Measurements from ENCODE around the gene ANKLE2. TPM values are rescaled to one million over a fixed set of nuclear protein-coding genes. Genes with fewer than 3 reads are reported as not detected.
A peak's percentile ranks its signal among the peaks of the same experiment; 100 is the strongest.

ANKLE2 gene
- total RNA-seq, 2 donors from 2014 or later: 23.8 to 24.2 TPM

- peaks cover 0 to 18% of the 10 kb centered on the region in 2 donors for H3K4me1 ChIP-seq
- H3K27me3 ChIP-seq: no peaks in the 10 kb centered on the region
- H3K36me3 ChIP-seq: peaks cover 25% of the 10 kb centered on the region
- TF ChIP-seq, protein P1, sequence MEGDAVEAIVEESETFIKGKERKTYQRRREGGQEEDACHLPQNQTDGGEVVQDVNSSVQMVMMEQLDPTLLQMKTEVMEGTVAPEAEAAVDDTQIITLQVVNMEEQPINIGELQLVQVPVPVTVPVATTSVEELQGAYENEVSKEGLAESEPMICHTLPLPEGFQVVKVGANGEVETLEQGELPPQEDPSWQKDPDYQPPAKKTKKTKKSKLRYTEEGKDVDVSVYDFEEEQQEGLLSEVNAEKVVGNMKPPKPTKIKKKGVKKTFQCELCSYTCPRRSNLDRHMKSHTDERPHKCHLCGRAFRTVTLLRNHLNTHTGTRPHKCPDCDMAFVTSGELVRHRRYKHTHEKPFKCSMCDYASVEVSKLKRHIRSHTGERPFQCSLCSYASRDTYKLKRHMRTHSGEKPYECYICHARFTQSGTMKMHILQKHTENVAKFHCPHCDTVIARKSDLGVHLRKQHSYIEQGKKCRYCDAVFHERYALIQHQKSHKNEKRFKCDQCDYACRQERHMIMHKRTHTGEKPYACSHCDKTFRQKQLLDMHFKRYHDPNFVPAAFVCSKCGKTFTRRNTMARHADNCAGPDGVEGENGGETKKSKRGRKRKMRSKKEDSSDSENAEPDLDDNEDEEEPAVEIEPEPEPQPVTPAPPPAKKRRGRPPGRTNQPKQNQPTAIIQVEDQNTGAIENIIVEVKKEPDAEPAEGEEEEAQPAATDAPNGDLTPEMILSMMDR (IDR thresholded peaks at IDR 0.05): no peak
- H3K27ac ChIP-seq: no peak overlapping the region
- H3K4me3 ChIP-seq: no peak overlapping the region
- H3K9me3 ChIP-seq: no peaks in the 10 kb centered on the region
- DNase-seq (ENCODE audit: low spot score): no peak
Measured at GRCh38 chr12:132713123-132713522, 48.5 kb downstream of the ANKLE2 start.

- H3K27me3 ChIP-seq: no peaks in the 10 kb centered on the region
- H3K27ac ChIP-seq: peak overlapping the region in 1 of 2 donors; percentile 54
- H3K4me3 ChIP-seq: peak overlapping the region; percentile 71 to 83
Measured at GRCh38 chr12:132711080-132711843, 50.4 kb downstream of the ANKLE2 start.

GRCh38 chr12:132710405-132711079, 51.1 kb downstream of the ANKLE2 start, which contains the start of gene PGAM5:
PGAM5 (plus strand) TSS chr12:132710842; CDS start chr12:132710877, 35 bp downstream.
- H3K27ac ChIP-seq: peak within 1 kb of the TSS; percentile 81
- no peaks in the 10 kb centered on the region for H3K9me3 ChIP-seq
- no peaks in the 10 kb centered on the region for H3K27me3 ChIP-seq
- TF ChIP-seq, protein P1 (IDR thresholded peaks at IDR 0.05): no peak
- H3K36me3 ChIP-seq: peaks cover 7% of the 10 kb centered on the region
- peaks cover 0 to 18% of the 10 kb centered on the region in 2 donors for H3K4me1 ChIP-seq
- H3K4me3 ChIP-seq: peak within 1 kb of the TSS; percentile 71 to 83
- DNase-seq (ENCODE audit: low spot score): peak; percentile 66

More at GRCh38 chr12:132711080-132711843, 50.4 kb downstream of the ANKLE2 start:
- H3K36me3 ChIP-seq: peaks cover 7% of the 10 kb centered on the region
- no peak for DNase-seq (ENCODE audit: low spot score)
- H3K4me1 ChIP-seq: peaks cover 0 to 18% of the 10 kb centered on the region in 2 donors
- TF ChIP-seq, protein P1 (IDR thresholded peaks at IDR 0.05): no peak
- H3K9me3 ChIP-seq: no peaks in the 10 kb centered on the region

- Histone ChIP-seq H3K27me3 (no peaks in the 10 kb centered on the region), H3K36me3 (peaks cover 6% of the 10 kb centered on the region), H3K27ac (peak overlapping the region; percentile 81), H3K4me3 (peak overlapping the region; percentile 71 to 83), H3K4me1 (peaks cover 0 to 18% of the 10 kb centered on the region in 2 donors), H3K9me3 (no peaks in the 10 kb centered on the region)
- TF ChIP-seq, protein P1 (IDR thresholded peaks at IDR 0.05): no peak
- DNase-seq (ENCODE audit: low spot score): no peak
Measured at GRCh38 chr12:132710043-132710404, 51.6 kb downstream of the ANKLE2 start.

DNA sequence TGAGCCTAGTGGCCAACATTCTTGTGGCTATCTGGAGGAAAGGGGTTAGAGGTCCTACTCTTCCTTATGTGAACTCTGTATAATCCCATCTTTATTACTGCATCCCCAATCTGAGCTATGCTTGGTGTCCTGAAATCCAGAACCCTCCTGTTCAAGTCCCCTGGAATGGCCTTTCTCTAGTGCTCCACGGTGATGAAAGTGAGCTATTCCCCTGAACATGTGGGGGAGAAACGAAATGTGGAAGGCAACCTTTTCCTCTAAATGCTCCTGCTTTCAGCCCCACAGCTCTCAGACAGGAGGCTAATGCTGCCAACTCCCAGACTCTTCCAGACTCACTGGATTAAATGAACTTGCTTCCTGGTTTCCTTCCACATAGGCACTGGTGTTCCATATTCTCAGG, 53.5 kb downstream of the ANKLE2 start:
- DNase-seq (ENCODE audit: low spot score): no peak
- TF ChIP-seq, protein P1 (IDR thresholded peaks at IDR 0.05): no peak
- no peak overlapping the region for H3K27ac ChIP-seq
- no peak overlapping the region for H3K4me3 ChIP-seq
- no peaks in the 10 kb centered on the region for H3K9me3 ChIP-seq
- no peaks in the 10 kb centered on the region for H3K27me3 ChIP-seq
- no peaks in the 10 kb centered on the region for H3K36me3 ChIP-seq
- H3K4me1 ChIP-seq: peaks cover 0 to 18% of the 10 kb centered on the region in 2 donors
